BLaER1 (cell line): ENCODE measurements around the gene PNPLA2.
A peak's percentile ranks its signal among the peaks of the same experiment; 100 is the strongest.

Experiments used
- H3K27ac ChIP-seq: shearing (Covaris generic); formaldehyde crosslinking; 2 replicates; pipeline ENCODE4 v1.8.1; 2022
- H3K27me3 ChIP-seq: shearing (Covaris generic); formaldehyde crosslinking; 2 replicates; pipeline ENCODE4 v1.8.1; 2022
- H3K36me3 ChIP-seq: shearing (Covaris generic); formaldehyde crosslinking; 2 replicates; pipeline ENCODE4 v1.8.1; 2022
- H3K4me1 ChIP-seq: shearing (Covaris generic); formaldehyde crosslinking; 2 replicates; pipeline ENCODE4 v1.8.1; 2022
- H3K4me2 ChIP-seq: shearing (Covaris generic); formaldehyde crosslinking; 2 replicates; pipeline ENCODE4 v1.8.1; 2022
- H3K4me3 ChIP-seq: shearing (Covaris generic); formaldehyde crosslinking; 2 replicates; pipeline ENCODE4 v1.8.1; 2022
- H3K9ac ChIP-seq: shearing (Covaris generic); formaldehyde crosslinking; 2 replicates; pipeline ENCODE4 v1.8.1; 2022
- H3K9me3 ChIP-seq: shearing (Covaris generic); formaldehyde crosslinking; 2 replicates; pipeline ENCODE4 v1.8.1; 2022
- H4K20me1 ChIP-seq: shearing (Covaris generic); formaldehyde crosslinking; 2 replicates; pipeline ENCODE4 v1.8.1; 2022
- Cebpa-rat ChIP-seq: shearing (Covaris generic); IDR thresholded peaks from 2 replicates; pipeline ENCODE4 v1.8.1; 2022

Gene PNPLA2

DNA sequence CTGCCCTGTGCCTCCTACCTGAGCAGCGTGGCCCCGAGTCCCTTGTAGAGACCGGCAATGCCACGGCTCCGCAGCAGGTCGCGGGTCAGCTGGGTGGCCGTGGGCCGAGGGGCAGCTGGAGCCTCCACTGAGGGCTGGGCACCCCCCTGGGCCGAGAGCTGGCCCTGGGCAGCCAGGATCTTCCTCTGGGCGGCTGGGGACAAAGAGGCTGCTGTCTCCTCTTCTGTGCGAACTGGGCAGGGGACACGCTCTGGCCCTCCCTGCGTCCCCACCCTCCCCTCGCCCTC, 26.2 kb upstream of the PNPLA2 start:
- H3K9me3 ChIP-seq, result no peaks in the 10 kb centered on the region
- H3K4me1 ChIP-seq, result peaks cover 49% of the 10 kb centered on the region
- no peak for TF ChIP-seq Cebpa-rat
- H3K9ac ChIP-seq, result no peak overlapping the region
- H3K4me3 ChIP-seq, result no peak overlapping the region
- peaks cover 41% of the 10 kb centered on the region for H3K36me3 ChIP-seq
- no peak overlapping the region for H3K27ac ChIP-seq
- H4K20me1 ChIP-seq, result peaks cover 66% of the 10 kb centered on the region
- H3K27me3 ChIP-seq, result no peaks in the 10 kb centered on the region
- no peak overlapping the region for H3K4me2 ChIP-seq

GRCh38 chr11:792873-793272, 25.8 kb upstream of the PNPLA2 start:
- Histone ChIP-seq H3K4me3 (no peak overlapping the region), H4K20me1 (peaks cover 67% of the 10 kb centered on the region), H3K27me3 (no peaks in the 10 kb centered on the region), H3K27ac (no peak overlapping the region), H3K4me2 (no peak overlapping the region), H3K9ac (no peak overlapping the region), H3K9me3 (no peaks in the 10 kb centered on the region), H3K36me3 (peaks cover 41% of the 10 kb centered on the region), H3K4me1 (peaks cover 45% of the 10 kb centered on the region)
- no peak for TF ChIP-seq Cebpa-rat

DNA sequence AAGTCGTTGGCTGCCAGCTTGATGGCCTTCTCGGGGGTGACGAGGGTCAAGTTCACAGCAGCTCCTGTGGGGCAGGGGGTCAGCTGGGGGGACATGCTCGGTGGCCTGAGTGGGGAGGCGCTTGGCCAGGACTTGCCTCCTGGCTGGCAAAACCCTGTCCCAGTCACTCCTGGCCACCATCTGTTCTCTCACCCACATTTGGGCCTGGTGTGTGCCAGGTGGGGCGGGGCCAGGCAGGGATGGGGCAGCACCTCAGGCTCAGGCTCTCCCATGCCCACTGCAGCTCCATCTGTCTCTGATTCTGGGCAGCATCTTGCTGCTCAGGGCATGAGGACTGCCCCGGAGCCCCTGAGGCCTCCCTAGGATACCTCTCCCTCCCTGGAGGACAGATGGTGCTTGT, 25.2 kb upstream of the PNPLA2 start:
- no peak for TF ChIP-seq Cebpa-rat
- H3K27ac ChIP-seq, result no peak overlapping the region
- H3K9me3 ChIP-seq, result no peaks in the 10 kb centered on the region
- H3K4me1 ChIP-seq, result peaks cover 42% of the 10 kb centered on the region
- H3K4me3 ChIP-seq, result no peak overlapping the region
- no peaks in the 10 kb centered on the region for H3K27me3 ChIP-seq
- peaks cover 62% of the 10 kb centered on the region for H4K20me1 ChIP-seq
- H3K4me2 ChIP-seq, result no peak overlapping the region
- peaks cover 41% of the 10 kb centered on the region for H3K36me3 ChIP-seq
- H3K9ac ChIP-seq, result no peak overlapping the region

DNA sequence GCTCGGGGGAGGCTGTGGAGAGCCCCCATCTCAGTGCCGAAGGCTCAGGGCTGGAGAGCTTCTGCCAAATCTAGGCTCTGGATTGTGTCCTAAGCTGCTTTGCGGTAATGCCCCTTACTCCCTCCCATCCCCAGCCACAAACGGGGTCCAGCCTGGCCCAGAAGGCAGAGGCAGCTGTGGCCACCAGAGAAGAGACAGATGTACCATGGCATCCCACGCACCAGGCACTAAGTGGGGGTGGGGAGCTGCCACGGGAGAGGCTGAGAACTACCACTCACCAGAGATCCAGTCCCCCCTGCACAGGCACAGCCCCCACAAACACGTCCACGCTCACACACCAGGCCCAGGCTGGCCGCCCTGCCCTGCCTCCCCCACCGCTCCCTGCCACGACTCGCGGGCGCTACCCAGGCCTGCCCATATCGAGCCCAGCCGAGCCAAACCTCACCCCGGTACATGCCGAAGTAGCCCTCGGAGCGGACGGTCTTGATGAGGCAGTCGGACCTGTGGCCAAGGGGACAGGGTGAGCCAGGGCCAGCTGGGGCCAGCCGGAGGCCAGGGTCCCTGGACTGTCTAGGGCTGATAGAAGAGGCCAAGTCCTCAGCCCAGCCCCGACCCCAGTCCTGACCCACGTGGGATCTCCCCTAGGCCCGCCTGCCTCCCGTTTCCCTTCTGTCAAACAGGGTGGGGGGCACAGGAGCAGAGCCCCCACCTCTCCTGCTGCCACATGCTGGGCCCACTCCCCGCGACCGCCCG, 24.5 kb upstream of the PNPLA2 start:
- Histone ChIP-seq H3K4me1 (peaks cover 36% of the 10 kb centered on the region), H3K27me3 (no peaks in the 10 kb centered on the region), H3K9ac (0 out of 2 replicates have a peak overlapping the region, but pooled peaks have one; percentile 2), H4K20me1 (peaks cover 58% of the 10 kb centered on the region), H3K9me3 (no peaks in the 10 kb centered on the region), H3K4me3 (no peak overlapping the region), H3K36me3 (peaks cover 44% of the 10 kb centered on the region), H3K4me2 (0 out of 2 replicates have a peak overlapping the region, but pooled peaks have one; percentile 7), H3K27ac (no peak overlapping the region)
- TF ChIP-seq Cebpa-rat, result no peak

DNA sequence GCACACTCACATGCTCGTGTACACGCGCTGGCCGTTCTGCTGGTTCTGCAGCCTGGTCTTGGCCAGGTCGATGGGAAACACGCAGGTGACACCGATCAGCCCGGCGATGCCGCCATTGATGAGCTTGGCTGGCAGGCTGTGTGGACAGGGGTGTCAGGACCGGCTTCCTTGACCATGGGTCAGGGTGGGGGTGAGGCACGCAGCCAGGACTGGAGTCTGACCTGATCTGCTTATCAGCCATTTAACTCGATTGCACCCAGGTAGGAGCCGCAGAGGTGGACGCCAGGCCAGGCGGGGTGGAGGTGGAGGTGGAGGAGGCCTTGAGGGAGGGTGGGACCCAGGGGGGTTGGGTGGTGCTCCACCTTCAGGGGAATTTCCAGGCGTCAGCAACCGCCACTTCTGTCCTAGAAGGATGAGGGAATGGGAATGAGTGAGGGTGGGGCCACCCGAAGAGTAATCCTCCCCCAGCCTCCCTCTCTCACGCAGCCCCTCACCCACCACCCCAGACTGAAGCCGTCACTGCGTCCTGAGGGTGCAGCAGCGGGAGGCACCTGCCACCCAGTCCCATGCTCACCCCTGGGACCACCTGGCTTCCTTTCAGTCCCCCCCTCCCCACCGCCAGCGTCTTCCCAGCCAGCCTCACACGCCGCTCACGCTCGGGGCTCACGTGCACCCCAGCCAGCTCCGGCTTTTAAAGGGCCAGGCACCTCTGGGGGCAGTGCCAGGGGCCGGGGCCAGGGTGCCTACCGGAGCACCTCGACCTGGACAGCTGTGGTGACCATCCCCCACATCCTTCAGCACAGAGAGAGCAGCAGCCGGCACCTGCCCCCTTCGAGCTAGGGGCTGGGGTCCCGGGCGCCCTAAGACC, 23.7 kb upstream of the PNPLA2 start:
- Histone ChIP-seq H3K4me3 (peak overlapping the region; percentile 97), H3K9ac (peak overlapping the region; percentile 78; the same call in 1 of the 2 replicates), H3K4me1 (peaks cover 31% of the 10 kb centered on the region)

DNA sequence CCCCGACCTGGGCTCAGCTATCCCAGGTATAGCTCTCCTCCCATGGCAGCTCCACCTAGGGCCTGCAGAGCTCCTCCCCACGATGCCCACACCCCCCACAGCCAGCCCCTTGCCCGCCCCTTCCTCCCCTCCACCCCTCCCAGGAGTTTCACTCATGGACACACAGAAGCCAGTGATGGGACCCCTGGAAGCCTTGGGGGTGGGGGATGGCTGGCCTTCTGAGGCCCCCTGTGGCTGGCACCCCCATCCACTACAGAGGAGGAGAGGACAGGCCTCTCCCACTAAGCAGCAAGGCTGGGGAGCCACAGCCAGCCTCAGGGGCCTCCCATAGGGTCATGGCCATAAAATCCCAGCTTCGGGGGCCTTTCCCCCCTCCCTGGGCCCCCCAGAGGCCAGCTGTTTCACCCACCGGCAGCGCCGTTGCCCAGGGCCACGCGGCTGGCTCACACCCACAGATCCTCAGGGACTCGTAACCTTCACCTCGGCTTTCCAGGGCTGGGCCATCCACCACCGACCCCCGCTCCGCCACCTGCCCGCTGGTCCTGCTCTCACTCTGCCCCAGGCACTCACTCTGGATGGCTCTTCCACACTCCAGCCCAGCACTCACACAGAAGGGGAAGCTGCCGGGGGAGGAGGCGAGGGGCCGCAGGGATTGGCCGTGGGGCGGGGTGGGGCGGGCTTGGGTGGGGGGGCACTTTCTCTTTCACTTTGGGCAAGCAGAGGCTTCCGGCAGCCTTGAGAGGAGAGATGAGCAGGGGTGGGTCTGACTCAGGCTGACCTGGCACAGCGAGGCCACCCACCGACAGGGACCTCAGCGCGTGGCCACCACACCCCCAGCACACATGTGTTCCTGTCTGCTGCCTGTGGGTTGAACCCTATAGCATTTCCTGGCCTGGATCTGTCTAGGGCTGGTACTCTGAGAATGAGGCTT, 22.8 kb upstream of the PNPLA2 start:
- H3K4me3 ChIP-seq, result peak overlapping the region; percentile 97
- TF ChIP-seq Cebpa-rat, result no peak
- H3K9me3 ChIP-seq, result no peaks in the 10 kb centered on the region
- H3K27me3 ChIP-seq, result no peaks in the 10 kb centered on the region
- H3K4me1 ChIP-seq, result peaks cover 31% of the 10 kb centered on the region
- peaks cover 61% of the 10 kb centered on the region for H4K20me1 ChIP-seq
- H3K4me2 ChIP-seq, result peak overlapping the region; percentile 100
- peak overlapping the region; percentile 90 for H3K9ac ChIP-seq
- peaks cover 58% of the 10 kb centered on the region for H3K36me3 ChIP-seq
- H3K27ac ChIP-seq, result peak overlapping the region; percentile 88

More for the DNA sequence above, 23.7 kb upstream of the PNPLA2 start:
- Histone ChIP-seq H3K4me2 (peak overlapping the region; percentile 100), H3K36me3 (peaks cover 52% of the 10 kb centered on the region), H4K20me1 (peaks cover 64% of the 10 kb centered on the region), H3K27me3 (no peaks in the 10 kb centered on the region), H3K9me3 (no peaks in the 10 kb centered on the region), H3K27ac (0 out of 2 replicates have a peak overlapping the region, but pooled peaks have one; percentile 81)
- no peak for TF ChIP-seq Cebpa-rat

GRCh38 chr11:796565-797295, 22.0 kb upstream of the PNPLA2 start:
- peak overlapping the region; percentile 88 for H3K27ac ChIP-seq
- peak overlapping the region; percentile 100 for H3K4me2 ChIP-seq
- peak overlapping the region; percentile 90 for H3K9ac ChIP-seq
- H4K20me1 ChIP-seq, result peaks cover 53% of the 10 kb centered on the region
- H3K36me3 ChIP-seq, result peaks cover 58% of the 10 kb centered on the region
- peaks cover 31% of the 10 kb centered on the region for H3K4me1 ChIP-seq
- no peak for TF ChIP-seq Cebpa-rat
- H3K27me3 ChIP-seq, result no peaks in the 10 kb centered on the region
- H3K4me3 ChIP-seq, result peak overlapping the region; percentile 97
- no peaks in the 10 kb centered on the region for H3K9me3 ChIP-seq

DNA sequence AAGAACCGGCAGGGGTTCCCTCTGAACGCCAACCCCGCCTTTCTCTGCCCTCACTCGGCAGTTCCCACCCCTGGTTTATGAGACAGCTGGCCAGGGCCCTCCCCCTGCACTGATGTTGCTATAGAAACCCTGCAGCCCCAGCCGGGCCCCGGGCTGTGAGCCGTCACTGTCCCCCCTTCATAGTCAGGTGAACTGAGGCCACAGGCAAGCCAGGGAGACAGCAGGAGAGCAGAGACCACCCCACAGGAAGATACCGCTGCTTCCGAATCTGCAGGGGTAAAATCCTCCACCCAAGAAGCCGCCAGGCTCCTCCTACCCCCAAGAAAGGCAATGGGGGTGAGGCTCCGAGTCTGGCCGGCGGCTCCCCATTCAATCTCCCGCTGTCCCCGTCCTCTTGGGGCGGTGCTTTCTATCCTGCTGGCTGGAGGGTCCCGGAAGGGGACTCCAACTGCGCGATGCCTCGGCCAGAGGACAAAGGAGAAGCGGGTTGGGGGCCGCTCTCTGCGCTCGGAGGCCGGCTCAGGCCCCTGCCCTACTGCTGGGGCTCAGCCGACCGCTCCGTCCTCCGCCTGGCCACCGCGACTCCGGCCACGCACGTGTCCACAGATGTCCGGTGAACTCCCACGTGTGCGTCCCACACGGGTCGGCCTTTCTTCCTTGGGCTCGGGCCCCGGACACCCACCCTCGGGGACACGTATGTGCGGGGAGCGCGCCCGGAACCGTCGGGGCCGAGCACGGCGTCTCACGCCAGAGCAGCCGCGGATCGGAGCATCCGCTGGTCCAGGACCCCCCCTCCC, 21.2 kb upstream of the PNPLA2 start:
- H3K9me3 ChIP-seq, result no peaks in the 10 kb centered on the region
- peak overlapping the region; percentile 97 for H3K4me3 ChIP-seq
- H4K20me1 ChIP-seq, result peaks cover 49% of the 10 kb centered on the region
- H3K36me3 ChIP-seq, result peaks cover 58% of the 10 kb centered on the region
- peak overlapping the region; percentile 88 for H3K27ac ChIP-seq
- peaks cover 37% of the 10 kb centered on the region for H3K4me1 ChIP-seq
- peak overlapping the region; percentile 90 for H3K9ac ChIP-seq
- H3K4me2 ChIP-seq, result peak overlapping the region; percentile 100
- H3K27me3 ChIP-seq, result no peaks in the 10 kb centered on the region
- TF ChIP-seq Cebpa-rat, result no peak
